HG02943 (cell line): ENCODE results near the gene COQ2.
"Not testable (repeated sequence)": the region's sequence is repeated elsewhere in the genome, so short reads cannot be mapped to it uniquely, and the experiment has no call there.

ENCODE experiments used
- ATAC-seq: cut with Tn5 transposase; IDR thresholded peaks from one replicate; pipeline ENCODE4 v1.9.1; 2021; ENCODE audit warnings: mild to moderate bottlenecking, low read depth, moderate library complexity; ENCODE audit not compliant: unreplicated experiment

COQ2 gene

DNA sequence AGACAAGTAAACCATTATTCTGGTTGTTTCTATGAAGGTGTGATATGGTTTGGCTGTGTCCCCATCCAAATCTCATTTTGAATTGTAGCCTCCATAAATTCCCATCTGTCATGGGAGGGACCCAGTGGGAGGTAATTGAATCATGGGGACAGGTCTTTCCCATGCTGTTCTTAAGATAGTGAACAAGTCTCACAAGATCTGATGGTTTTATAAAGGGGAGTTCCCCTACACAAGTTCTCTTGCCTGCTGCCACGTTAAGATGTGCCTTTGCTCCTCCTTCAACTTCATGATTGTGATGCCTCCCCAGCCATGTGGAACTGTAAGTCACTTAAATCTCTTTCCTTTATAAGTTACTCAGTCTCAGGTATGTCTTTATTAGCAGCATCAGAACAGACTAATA lies 3.8 kb upstream of the COQ2 start:
- ATAC-seq, result not testable (repeated sequence)

GRCh38 chr4:83285055-83285407 lies 433 bp upstream of the COQ2 start:
- peak; percentile 12 for ATAC-seq

DNA sequence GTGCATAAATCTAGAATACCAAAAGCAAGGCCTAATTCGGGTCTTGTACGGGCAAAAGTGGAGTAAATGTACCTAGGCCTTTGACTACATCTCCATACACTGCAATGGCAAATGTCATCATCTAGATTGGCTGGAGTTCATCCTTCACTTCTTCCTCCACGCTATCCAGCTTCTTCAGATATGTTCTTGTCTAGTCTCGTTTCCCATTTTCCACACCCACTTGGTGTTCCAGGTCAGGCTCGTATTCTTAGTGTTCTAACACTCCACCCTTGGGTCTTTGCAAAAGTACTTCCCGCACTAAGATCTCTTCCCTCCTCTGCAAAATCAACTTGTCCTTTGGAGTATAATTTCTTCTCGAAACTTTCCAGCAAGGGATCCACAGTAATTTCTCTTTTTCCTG lies 1.4 kb downstream of the COQ2 start:
- no peak for ATAC-seq

DNA sequence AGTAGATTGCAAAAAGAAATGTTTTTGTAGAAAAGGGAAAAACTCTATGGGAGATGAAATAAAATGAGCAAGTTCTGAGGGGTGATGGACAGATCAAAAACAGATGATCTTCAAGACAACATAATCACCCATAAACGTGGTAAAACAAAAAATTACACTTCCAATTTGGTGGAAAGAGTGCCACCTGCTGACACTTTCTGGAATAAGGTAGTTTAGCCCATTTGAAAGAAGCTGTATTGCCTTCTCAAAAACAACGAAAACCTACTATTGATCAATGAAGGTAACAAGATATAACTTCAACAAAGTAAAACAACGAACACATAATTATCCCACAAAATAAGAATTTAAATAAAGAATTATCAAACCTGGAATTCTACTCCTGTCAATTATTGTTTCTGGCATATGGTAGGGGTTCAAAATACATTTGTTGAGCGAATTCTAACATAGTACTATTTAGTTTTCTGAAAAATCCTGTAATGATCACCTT lies 2.5 kb downstream of the COQ2 start:
- ATAC-seq, result no peak

DNA sequence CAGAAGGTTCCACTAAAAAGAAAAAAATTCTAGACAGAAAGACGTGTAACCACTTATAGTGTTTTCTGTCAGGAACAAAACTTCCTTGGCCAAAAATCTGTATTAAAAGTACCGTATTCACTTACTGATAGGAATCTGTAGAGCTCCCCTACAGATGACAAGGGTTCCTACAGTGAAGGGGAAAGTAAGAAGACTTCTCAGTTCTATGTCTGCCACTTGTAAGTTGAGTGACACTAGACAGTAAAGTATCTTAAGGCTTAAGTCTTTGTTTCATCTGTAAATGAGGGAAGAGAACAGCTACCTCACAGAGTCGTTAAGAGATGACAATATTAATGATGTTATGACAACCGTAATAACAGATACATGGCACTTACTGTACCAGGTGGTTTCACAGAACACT lies 3.3 kb downstream of the COQ2 start:
- no peak for ATAC-seq

DNA sequence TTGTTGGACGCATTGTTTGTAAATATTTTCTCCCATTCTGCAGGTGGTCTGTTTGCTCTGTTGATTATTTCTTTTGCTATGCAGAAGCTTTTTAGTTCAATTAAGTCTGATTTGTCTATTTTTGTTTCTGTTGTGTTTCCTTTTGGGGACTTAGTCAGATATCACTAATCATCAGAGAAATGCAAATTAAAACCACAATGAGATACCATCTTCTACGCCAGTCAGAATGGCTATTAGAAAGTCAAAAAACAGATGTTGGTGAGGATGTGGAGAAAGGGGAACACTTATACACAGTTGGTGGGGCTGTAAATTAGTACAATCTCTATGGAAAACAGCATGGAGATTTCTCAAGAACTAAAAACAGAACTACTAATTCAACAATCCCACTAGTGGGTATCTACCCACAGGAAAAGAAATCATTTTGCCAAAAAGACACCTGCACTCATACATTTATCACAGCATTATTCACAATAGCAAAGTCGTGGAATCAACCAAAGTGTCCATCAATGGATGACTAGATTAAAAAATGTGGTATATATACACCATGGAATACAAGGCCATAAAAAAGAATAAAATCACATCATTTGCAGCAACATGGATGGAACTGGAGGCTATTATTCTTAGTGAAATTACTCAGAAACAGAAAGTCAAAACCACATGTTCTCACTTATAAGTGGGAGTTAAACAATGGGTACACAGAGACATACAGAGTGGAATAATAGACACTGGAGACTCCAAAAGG lies 8.1 kb downstream of the COQ2 start:
- no peak for ATAC-seq

GRCh38 chr4:83273926-83274325 lies 10.7 kb downstream of the COQ2 start:
- ATAC-seq, result not testable (repeated sequence)

GRCh38 chr4:83272900-83273299 lies 11.7 kb downstream of the COQ2 start:
- peak; percentile 87 for ATAC-seq

GRCh38 chr4:83269256-83269655 lies 15.3 kb downstream of the COQ2 start:
- no peak for ATAC-seq

GRCh38 chr4:83268491-83268890 lies 16.1 kb downstream of the COQ2 start:
- ATAC-seq, result no peak

- ATAC-seq, result no peak
Measured at GRCh38 chr4:83267830-83268475, 16.6 kb downstream of the COQ2 start.

GRCh38 chr4:83267121-83267829 lies 17.3 kb downstream of the COQ2 start:
- no peak for ATAC-seq

DNA sequence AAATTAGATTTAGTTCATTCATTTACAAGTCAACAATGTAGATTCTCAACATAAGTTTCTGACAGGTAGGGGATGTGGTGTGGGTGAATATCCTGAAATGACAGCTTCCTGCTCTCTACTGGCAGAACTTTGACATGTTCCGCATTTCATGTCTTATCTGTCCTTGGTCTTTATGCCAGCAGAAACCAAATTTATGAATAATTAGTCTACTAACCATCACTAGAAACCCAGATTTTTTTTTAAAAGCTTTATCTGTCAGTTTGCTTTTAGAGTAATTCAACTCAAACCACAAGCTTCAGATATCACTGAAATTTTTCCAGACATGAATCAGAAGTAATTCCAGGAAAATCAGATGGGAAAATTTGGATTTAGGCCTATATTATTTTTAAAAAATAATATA lies 17.9 kb downstream of the COQ2 start:
- no peak for ATAC-seq

GRCh38 chr4:83263106-83263505 lies 21.5 kb downstream of the COQ2 start:
- ATAC-seq, result no peak

- ATAC-seq, result no peak
Measured at GRCh38 chr4:83262682-83263081, 21.9 kb downstream of the COQ2 start.

GRCh38 chr4:83261307-83261706 lies 23.3 kb downstream of the COQ2 start:
- ATAC-seq, result no peak

- no peak for ATAC-seq
Measured at GRCh38 chr4:83259586-83259985, 25.0 kb downstream of the COQ2 start.

DNA sequence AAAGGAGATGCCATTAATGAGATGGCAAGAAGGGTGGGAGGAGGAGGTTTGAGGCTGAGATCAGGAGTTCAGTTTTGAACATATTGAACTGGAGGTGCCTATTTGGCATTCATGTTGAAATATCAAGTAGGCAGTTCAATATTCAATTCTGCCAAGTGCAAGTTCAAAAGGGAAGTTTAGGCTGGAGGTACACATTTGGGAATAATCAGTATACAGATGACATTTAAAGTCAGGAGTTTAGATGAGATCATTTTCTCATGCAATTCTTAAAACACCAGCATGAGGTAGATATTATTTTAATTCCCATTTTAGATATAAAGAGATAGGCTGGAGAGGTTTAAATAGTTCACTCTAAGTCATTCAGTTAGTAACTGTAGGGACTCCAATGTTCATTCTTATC lies 26.1 kb downstream of the COQ2 start:
- no peak for ATAC-seq

GRCh38 chr4:83257811-83258210 lies 26.8 kb downstream of the COQ2 start:
- ATAC-seq, result no peak

GRCh38 chr4:83255584-83255983 lies 29.0 kb downstream of the COQ2 start:
- no peak for ATAC-seq

GRCh38 chr4:83252782-83253405 lies 31.7 kb downstream of the COQ2 start:
- no peak for ATAC-seq
